BLaER1 treated with 17β-estradiol and CSF1 and Interleukin-3, amounts not matched to agents 10 nM and 100 nM (cell line): ENCODE measurements around the gene FSCN2.

ENCODE experiments used
- H3K27ac ChIP-seq, 11 experiments: shearing (Covaris generic); formaldehyde crosslinking; 2 replicates each; pipeline ENCODE4 v1.8.1; 2022
- H3K27me3 ChIP-seq, 11 experiments: shearing (Covaris generic); formaldehyde crosslinking; 2 replicates each; pipeline ENCODE4 v1.8.1; 2022
- H3K36me3 ChIP-seq, 11 experiments: shearing (Covaris generic); formaldehyde crosslinking; 2 replicates each; pipeline ENCODE4 v1.8.1; 2022
- H3K4me1 ChIP-seq, 10 experiments: shearing (Covaris generic); formaldehyde crosslinking; 2 replicates each; pipeline ENCODE4 v1.8.1; 2022
- H3K4me2 ChIP-seq, 11 experiments: shearing (Covaris generic); formaldehyde crosslinking; 2 replicates each; pipeline ENCODE4 v1.8.1; 2022
- H3K4me3 ChIP-seq, 10 experiments: shearing (Covaris generic); formaldehyde crosslinking; 2 replicates each; pipeline ENCODE4 v1.8.1; 2022
- H3K9ac ChIP-seq, 11 experiments: shearing (Covaris generic); formaldehyde crosslinking; 2 replicates each; pipeline ENCODE4 v1.8.1; 2022
- H3K9me3 ChIP-seq, 11 experiments: shearing (Covaris generic); formaldehyde crosslinking; replicated peaks in 1 of 11; 2 replicates each; pipeline ENCODE4 v1.8.1; 2022
- H4K20me1 ChIP-seq, 11 experiments: shearing (Covaris generic); formaldehyde crosslinking; 2 replicates each; pipeline ENCODE4 v1.8.1; 2022
- Cebpa-rat ChIP-seq, 11 experiments: shearing (Covaris generic); IDR thresholded peaks; 2 replicates each; pipeline ENCODE4 v1.8.1; 2022

FSCN2 gene

GRCh38 chr17:81527591-81528383, at the start of gene FSCN2:
FSCN2 (plus strand) TSS chr17:81528377; CDS start chr17:81528532, 155 bp downstream.
- no peak within 1 kb of the TSS for H3K27ac ChIP-seq
- peaks cover 25 to 46% (median 38%) of the 10 kb centered on the region in 11 experiments for H3K27me3 ChIP-seq
- H3K9ac ChIP-seq = no peak within 1 kb of the TSS
- peaks cover 0 to 39% (median 10%) of the 10 kb centered on the region in 11 experiments; a peak in 8 of 22 replicates for H4K20me1 ChIP-seq
- H3K4me2 ChIP-seq = no peak within 1 kb of the TSS
- no peaks in the 10 kb centered on the region for H3K36me3 ChIP-seq
- H3K4me1 ChIP-seq = peaks cover 11 to 29% (median 19%) of the 10 kb centered on the region in 10 experiments
- H3K4me3 ChIP-seq = no peak within 1 kb of the TSS
- peaks cover 0 to 9% (median 0%) of the 10 kb centered on the region in 11 experiments; a peak in 6 of 22 replicates for H3K9me3 ChIP-seq
- TF ChIP-seq Cebpa-rat (IDR thresholded peaks at IDR 0.05) = no peak

- Histone ChIP-seq H3K4me3 (no peak overlapping the region), H3K4me2 (peak overlapping the region in 9 of 11 experiments; percentile 87 to 100 (median 99); a peak in 16 of 22 replicates), H4K20me1 (no peaks in the 10 kb centered on the region), H3K9ac (peak overlapping the region in 2 of 11 experiments; percentile 16 to 21; a peak in 3 of 22 replicates), H3K9me3 (peaks cover 0 to 7% (median 0%) of the 10 kb centered on the region in 11 experiments; a peak in 3 of 22 replicates), H3K4me1 (peaks cover 46 to 82% (median 69%) of the 10 kb centered on the region in 10 experiments), H3K36me3 (no peaks in the 10 kb centered on the region), H3K27ac (0 out of 22 replicates have a peak overlapping the region, but pooled peaks of 1 of the 11 experiments have one; percentile 77), H3K27me3 (peaks cover 0 to 61% (median 0%) of the 10 kb centered on the region in 11 experiments; a peak in 7 of 22 replicates)
- TF ChIP-seq Cebpa-rat (IDR thresholded peaks at IDR 0.05) = no peak
Observed at GRCh38 chr17:81479175-81480071, 48.8 kb upstream of the FSCN2 start.

- no peaks in the 10 kb centered on the region for H4K20me1 ChIP-seq
- H3K4me2 ChIP-seq = peak overlapping the region; percentile 87 to 100 (median 99)
- peaks cover 44 to 82% (median 69%) of the 10 kb centered on the region in 10 experiments for H3K4me1 ChIP-seq
- no peak for TF ChIP-seq Cebpa-rat (IDR thresholded peaks at IDR 0.05)
- peaks cover 0 to 51% (median 0%) of the 10 kb centered on the region in 11 experiments; a peak in 7 of 22 replicates for H3K27me3 ChIP-seq
- H3K9me3 ChIP-seq = peaks cover 0 to 7% (median 0%) of the 10 kb centered on the region in 11 experiments; a peak in 3 of 22 replicates
- H3K27ac ChIP-seq = peak overlapping the region in 6 of 11 experiments; percentile 58 to 81 (median 74); a peak in 11 of 22 replicates
- H3K9ac ChIP-seq = peak overlapping the region in 5 of 11 experiments; percentile 66 to 79 (median 78); a peak in 8 of 22 replicates
- H3K4me3 ChIP-seq = peak overlapping the region in 8 of 10 experiments; percentile 53 to 68 (median 56); a peak in 11 of 20 replicates
- H3K36me3 ChIP-seq = no peaks in the 10 kb centered on the region
Observed at GRCh38 chr17:81480140-81481072, 47.8 kb upstream of the FSCN2 start.

- Histone ChIP-seq H3K27me3 (peaks cover 0 to 51% (median 0%) of the 10 kb centered on the region in 11 experiments; a peak in 7 of 22 replicates), H3K27ac (peak overlapping the region in 9 of 11 experiments; percentile 37 to 81 (median 71); a peak in 17 of 22 replicates), H3K9ac (peak overlapping the region in 10 of 11 experiments; percentile 6 to 79 (median 68); a peak in 18 of 22 replicates)
Observed at GRCh38 chr17:81481073-81481799, 46.9 kb upstream of the FSCN2 start.

GRCh38 chr17:81481815-81482505, 46.2 kb upstream of the FSCN2 start:
- peak overlapping the region; percentile 87 to 100 (median 99) for H3K4me2 ChIP-seq
- no peaks in the 10 kb centered on the region for H3K36me3 ChIP-seq
- no peaks in the 10 kb centered on the region for H4K20me1 ChIP-seq
- H3K4me1 ChIP-seq = peaks cover 52 to 89% (median 79%) of the 10 kb centered on the region in 10 experiments
- H3K4me3 ChIP-seq = peak overlapping the region; percentile 53 to 68 (median 58)
- peak overlapping the region in 10 of 11 experiments; percentile 6 to 79 (median 69); a peak in 17 of 22 replicates for H3K9ac ChIP-seq
- peaks cover 0 to 7% (median 0%) of the 10 kb centered on the region in 11 experiments; a peak in 2 of 22 replicates for H3K9me3 ChIP-seq
- H3K27me3 ChIP-seq = peaks cover 0 to 51% (median 0%) of the 10 kb centered on the region in 11 experiments; a peak in 7 of 22 replicates
- no peak for TF ChIP-seq Cebpa-rat (IDR thresholded peaks at IDR 0.05)
- H3K27ac ChIP-seq = peak overlapping the region in 8 of 11 experiments; percentile 58 to 81 (median 71); a peak in 16 of 22 replicates

More at GRCh38 chr17:81481073-81481799, 46.9 kb upstream of the FSCN2 start:
- Histone ChIP-seq H3K9me3 (peaks cover 0 to 7% (median 0%) of the 10 kb centered on the region in 11 experiments; a peak in 3 of 22 replicates), H4K20me1 (no peaks in the 10 kb centered on the region), H3K4me1 (peaks cover 44 to 82% (median 71%) of the 10 kb centered on the region in 10 experiments), H3K36me3 (no peaks in the 10 kb centered on the region), H3K4me2 (peak overlapping the region; percentile 87 to 100 (median 99)), H3K4me3 (peak overlapping the region; percentile 53 to 68 (median 58))
- no peak for TF ChIP-seq Cebpa-rat (IDR thresholded peaks at IDR 0.05)

- H3K9ac ChIP-seq = peak overlapping the region in 8 of 11 experiments; percentile 55 to 79 (median 74); a peak in 16 of 22 replicates
- H3K27ac ChIP-seq = peak overlapping the region in 7 of 11 experiments; percentile 47 to 81 (median 71); a peak in 14 of 22 replicates
- peak overlapping the region; percentile 87 to 100 (median 99) for H3K4me2 ChIP-seq
- H3K27me3 ChIP-seq = peaks cover 0 to 51% (median 0%) of the 10 kb centered on the region in 11 experiments; a peak in 7 of 22 replicates
- H3K9me3 ChIP-seq = peaks cover 0 to 7% (median 0%) of the 10 kb centered on the region in 11 experiments; a peak in 2 of 22 replicates
- H3K4me1 ChIP-seq = peaks cover 59 to 91% (median 85%) of the 10 kb centered on the region in 10 experiments
- H4K20me1 ChIP-seq = no peaks in the 10 kb centered on the region
- H3K36me3 ChIP-seq = no peaks in the 10 kb centered on the region
- TF ChIP-seq Cebpa-rat (IDR thresholded peaks at IDR 0.05) = no peak
- H3K4me3 ChIP-seq = peak overlapping the region in 7 of 10 experiments; percentile 51 to 67 (median 62); a peak in 13 of 20 replicates
Observed at GRCh38 chr17:81482673-81483072, 45.5 kb upstream of the FSCN2 start.
